ENCODE data around the gene JAG2. TPM values are rescaled to one million over a fixed set of nuclear protein-coding genes. Genes with fewer than 3 reads are reported as not detected.

Gene JAG2
- polyA plus RNA-seq, 1 experiment, result 0.22 TPM

GRCh38 chr14:105193916-105194782, 25.6 kb upstream of the JAG2 start:
- H3K9me3 ChIP-seq (ENCODE audit: control insufficient read depth, insufficient read depth, low read length), result no peaks in the 10 kb centered on the region; the same call in 1 of the 2 replicates
- H3K27ac ChIP-seq (ENCODE audit: low read depth, low read length), result no peak overlapping the region
- no peak overlapping the region for H3K4me3 ChIP-seq (ENCODE audit: low read depth, low read length)
- no peak for DNase-seq (ENCODE audit: low read depth, low spot score)
- ChIA-PET POLR2A (no interaction called here), CTCF (interaction anchor here (1.7 kb wide), 1 partner anchor 9 kb away, joined by 4 read pairs; no protein-coding TSS in a partner anchor)
- peaks cover 16% of the 10 kb centered on the region for H3K27me3 ChIP-seq (ENCODE audit: control insufficient read depth, insufficient read depth, low read length)
- no peak for TF ChIP-seq CTCF (IDR thresholded peaks at IDR 0.05; ENCODE audit: low read depth, low read length)

GRCh38 chr14:105192866-105193731, 24.5 kb upstream of the JAG2 start:
- CTCF ChIA-PET, result no interaction called here
- peaks cover 10% of the 10 kb centered on the region for H3K9me3 ChIP-seq (ENCODE audit: control insufficient read depth, insufficient read depth, low read length)
- H3K27me3 ChIP-seq (ENCODE audit: control insufficient read depth, insufficient read depth, low read length), result peaks cover 16% of the 10 kb centered on the region
- H3K4me3 ChIP-seq (ENCODE audit: low read depth, low read length), result no peak overlapping the region
- POLR2A ChIA-PET, result no interaction called here
- no peak for TF ChIP-seq CTCF (IDR thresholded peaks at IDR 0.05; ENCODE audit: low read depth, low read length)
- DNase-seq (ENCODE audit: low read depth, low spot score), result no peak
- no peak overlapping the region for H3K27ac ChIP-seq (ENCODE audit: low read depth, low read length)

- Histone ChIP-seq H3K4me3 (ENCODE audit: low read depth, low read length) (no peak overlapping the region), H3K27ac (ENCODE audit: low read depth, low read length) (no peak overlapping the region), H3K27me3 (ENCODE audit: control insufficient read depth, insufficient read depth, low read length) (peaks cover 12% of the 10 kb centered on the region), H3K9me3 (ENCODE audit: control insufficient read depth, insufficient read depth, low read length) (peaks cover 14% of the 10 kb centered on the region)
- TF ChIP-seq CTCF (IDR thresholded peaks at IDR 0.05; ENCODE audit: low read depth, low read length), result no peak
- POLR2A ChIA-PET, result no interaction called here
- DNase-seq (ENCODE audit: low read depth, low spot score), result no peak
- CTCF ChIA-PET, result interaction anchor here (0.8 kb wide), 1 partner anchor 98 kb away, joined by 3 read pairs; no protein-coding TSS in a partner anchor
Observed at GRCh38 chr14:105187935-105188524, 19.5 kb upstream of the JAG2 start.

GRCh38 chr14:105187116-105187515, 18.5 kb upstream of the JAG2 start:
- TF ChIP-seq CTCF (IDR thresholded peaks at IDR 0.05; ENCODE audit: low read depth, low read length), result no peak
- no peak for DNase-seq (ENCODE audit: low read depth, low spot score)
- ChIA-PET POLR2A (no interaction called here), CTCF (no interaction called here)
- H3K4me3 ChIP-seq (ENCODE audit: low read depth, low read length), result no peak overlapping the region
- H3K27me3 ChIP-seq (ENCODE audit: control insufficient read depth, insufficient read depth, low read length), result peaks cover 18% of the 10 kb centered on the region
- no peak overlapping the region for H3K27ac ChIP-seq (ENCODE audit: low read depth, low read length)
- H3K9me3 ChIP-seq (ENCODE audit: control insufficient read depth, insufficient read depth, low read length), result peaks cover 14% of the 10 kb centered on the region
